MM.1S (cell line): ENCODE results near the gene BMERB1.
"Not testable (repeated sequence)": the region's sequence is repeated elsewhere in the genome, so short reads cannot be mapped to it uniquely, and the experiment has no call there.

Source experiments
- DNase-seq: peaks from one replicate; pipeline ENCODE4 v3.0.0-alpha.2; 2015
- H2AFZ ChIP-seq: fragments of 300-600 bp; sonication (generic); 2 replicates; pipeline ENCODE4 v1.6.0; 2016; ENCODE audit warnings: antibody characterized with exemption, low read length
- H3F3A ChIP-seq: fragments of 300-600 bp; sonication (generic); 2 replicates; pipeline ENCODE4 v1.6.1; 2016; ENCODE audit warnings: mild to moderate bottlenecking, antibody characterized with exemption, low read length, moderate library complexity, mixed read lengths; ENCODE audit not compliant: insufficient read depth
- H3K27ac ChIP-seq: fragments of 300-600 bp; sonication (generic); 2 replicates; pipeline ENCODE4 v1.5.1; 2016; ENCODE audit warnings: mild to moderate bottlenecking, low read length
- H3K27me3 ChIP-seq: fragments of 300-600 bp; sonication (generic); replicated peaks from 2 replicates; pipeline ENCODE4 v1.6.0; 2016; ENCODE audit warnings: low read length; ENCODE audit not compliant: insufficient read depth
- H3K36me3 ChIP-seq: fragments of 300-600 bp; sonication (generic); replicated peaks from 2 replicates; pipeline ENCODE4 v1.6.1; 2016; ENCODE audit warnings: mild to moderate bottlenecking, low read length, mixed read lengths; ENCODE audit not compliant: insufficient read depth
- H3K4me1 ChIP-seq: fragments of 300-600 bp; sonication (generic); 2 replicates; pipeline ENCODE4 v1.6.1; 2016; ENCODE audit warnings: low read length, mixed read lengths
- H3K4me2 ChIP-seq: fragments of 300-600 bp; sonication (generic); 2 replicates; pipeline ENCODE4 v1.6.0; 2016; ENCODE audit warnings: low read depth, low read length
- H3K4me3 ChIP-seq: fragments of 300-600 bp; sonication (generic); 2 replicates; pipeline ENCODE4 v1.5.1; 2016; ENCODE audit warnings: low read length, mixed read lengths
- H3K79me2 ChIP-seq: fragments of 300-600 bp; sonication (generic); 2 replicates; pipeline ENCODE4 v1.6.1; 2016; ENCODE audit warnings: mixed run types, low read length, mixed read lengths
- H3K9ac ChIP-seq: fragments of 300-600 bp; sonication (generic); 2 replicates; pipeline ENCODE4 v1.6.1; 2016; ENCODE audit warnings: low read length, mixed read lengths
- H3K9me2 ChIP-seq: fragments of 300-600 bp; sonication (generic); replicated peaks from 2 replicates; pipeline ENCODE4 v1.6.1; 2016; ENCODE audit warnings: mild to moderate bottlenecking, low read length, mixed read lengths; ENCODE audit not compliant: insufficient read depth
- H3K9me3 ChIP-seq: fragments of 300-600 bp; sonication (generic); replicated peaks from 2 replicates; pipeline ENCODE4 v1.6.1; 2016; ENCODE audit warnings: mild to moderate bottlenecking, low read length, mixed read lengths; ENCODE audit not compliant: insufficient read depth
- H4K20me1 ChIP-seq: fragments of 300-600 bp; sonication (generic); 2 replicates; pipeline ENCODE4 v1.6.1; 2016; ENCODE audit warnings: mild to moderate bottlenecking, low read length, moderate library complexity, mixed read lengths; ENCODE audit not compliant: insufficient read depth
- EZH2 ChIP-seq: fragments of 300-600 bp; sonication (generic); optimal IDR thresholded peaks from 2 replicates; pipeline ENCODE3; 2017; ENCODE audit warnings: low read depth, mild to moderate bottlenecking, antibody characterized with exemption, low read length, mixed read lengths
- EZH2phosphoT487 ChIP-seq: fragments of 300-600 bp; sonication (generic); IDR thresholded peaks from 2 replicates; pipeline ENCODE4 v1.6.1; 2018; ENCODE audit warnings: antibody characterized with exemption, low read length
- TF ChIP-seq, protein P1 (sequence below): fragments of 300-600 bp; sonication (generic); IDR thresholded peaks from 2 replicates; pipeline ENCODE4 v1.5.1; 2016; ENCODE audit warnings: antibody characterized with exemption, low read length, mixed read lengths

The BMERB1 gene

DNA sequence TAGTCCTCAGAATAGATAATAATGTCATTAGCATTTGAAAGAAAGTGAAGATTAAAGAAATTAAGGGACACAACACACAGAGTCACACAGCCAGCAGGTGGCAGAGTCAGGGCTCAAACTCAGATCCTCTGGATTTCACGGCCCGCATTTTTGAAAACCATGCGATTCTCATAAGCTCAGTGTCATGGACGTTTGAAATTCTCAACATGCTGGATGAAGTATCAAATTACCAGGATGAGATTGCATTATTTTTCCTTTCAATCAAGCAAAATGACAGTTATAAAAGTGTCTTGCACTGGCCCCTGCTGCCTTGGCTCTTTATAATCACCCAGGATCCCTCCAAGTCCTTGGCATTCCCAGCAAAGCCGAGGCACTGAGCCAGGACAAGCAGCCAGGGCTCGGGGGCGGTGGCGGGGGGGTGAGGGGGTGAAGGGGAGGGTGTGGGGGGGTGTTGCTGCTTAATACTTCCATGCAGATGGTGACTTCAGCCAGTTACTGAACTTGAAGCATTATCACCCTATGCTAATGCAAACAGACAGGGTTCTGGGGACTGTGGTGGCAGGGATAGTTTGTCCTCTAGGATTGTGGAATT lies 6.6 kb upstream of the BMERB1 start:
- no peak overlapping the region for H3K9ac ChIP-seq
- H3K9me3 ChIP-seq = no peaks in the 10 kb centered on the region
- no peak overlapping the region for H3K27ac ChIP-seq
- H3K4me2 ChIP-seq = no peak overlapping the region
- no peak for DNase-seq
- H3K9me2 ChIP-seq = no peaks in the 10 kb centered on the region
- TF ChIP-seq, protein P1, sequence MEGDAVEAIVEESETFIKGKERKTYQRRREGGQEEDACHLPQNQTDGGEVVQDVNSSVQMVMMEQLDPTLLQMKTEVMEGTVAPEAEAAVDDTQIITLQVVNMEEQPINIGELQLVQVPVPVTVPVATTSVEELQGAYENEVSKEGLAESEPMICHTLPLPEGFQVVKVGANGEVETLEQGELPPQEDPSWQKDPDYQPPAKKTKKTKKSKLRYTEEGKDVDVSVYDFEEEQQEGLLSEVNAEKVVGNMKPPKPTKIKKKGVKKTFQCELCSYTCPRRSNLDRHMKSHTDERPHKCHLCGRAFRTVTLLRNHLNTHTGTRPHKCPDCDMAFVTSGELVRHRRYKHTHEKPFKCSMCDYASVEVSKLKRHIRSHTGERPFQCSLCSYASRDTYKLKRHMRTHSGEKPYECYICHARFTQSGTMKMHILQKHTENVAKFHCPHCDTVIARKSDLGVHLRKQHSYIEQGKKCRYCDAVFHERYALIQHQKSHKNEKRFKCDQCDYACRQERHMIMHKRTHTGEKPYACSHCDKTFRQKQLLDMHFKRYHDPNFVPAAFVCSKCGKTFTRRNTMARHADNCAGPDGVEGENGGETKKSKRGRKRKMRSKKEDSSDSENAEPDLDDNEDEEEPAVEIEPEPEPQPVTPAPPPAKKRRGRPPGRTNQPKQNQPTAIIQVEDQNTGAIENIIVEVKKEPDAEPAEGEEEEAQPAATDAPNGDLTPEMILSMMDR = peak; percentile 22; the same call in 1 of the 2 replicates
- TF ChIP-seq EZH2phosphoT487 = no peak
- no peaks in the 10 kb centered on the region for H3K36me3 ChIP-seq
- H4K20me1 ChIP-seq = no peaks in the 10 kb centered on the region
- H3K27me3 ChIP-seq = no peaks in the 10 kb centered on the region
- H3K4me1 ChIP-seq = no peaks in the 10 kb centered on the region
- no peak overlapping the region for H2AFZ ChIP-seq
- H3F3A ChIP-seq = no peaks in the 10 kb centered on the region
- no peaks in the 10 kb centered on the region for H3K79me2 ChIP-seq
- no peak overlapping the region for H3K4me3 ChIP-seq

DNA sequence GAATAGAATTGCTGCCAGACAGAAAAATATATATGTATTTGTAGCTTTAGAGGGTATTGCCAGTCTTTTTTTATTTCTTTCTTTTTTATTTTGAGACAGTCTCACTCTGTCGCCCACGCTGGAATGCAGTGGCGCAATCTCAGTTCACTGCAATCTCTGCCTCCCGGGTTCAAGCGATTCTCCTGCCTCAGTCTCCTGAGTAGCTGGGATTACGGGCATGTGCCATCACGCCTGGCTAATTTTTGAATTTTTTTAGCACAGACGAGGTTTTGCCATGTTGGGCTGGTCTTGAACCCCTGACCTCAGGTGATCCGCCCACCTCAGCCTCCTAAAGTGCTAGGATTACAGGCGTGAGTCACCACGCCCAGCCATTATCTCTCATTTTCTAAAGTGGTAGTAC lies 3.5 kb upstream of the BMERB1 start:
- H3K4me3 ChIP-seq, H4K20me1 ChIP-seq, H3F3A ChIP-seq, H3K36me3 ChIP-seq, H3K27me3 ChIP-seq, H3K9me3 ChIP-seq, H3K27ac ChIP-seq, H2AFZ ChIP-seq, H3K9ac ChIP-seq, H3K79me2 ChIP-seq, H3K4me1 ChIP-seq, H3K9me2 ChIP-seq, H3K4me2 ChIP-seq, DNase-seq: not testable (repeated sequence)

DNA sequence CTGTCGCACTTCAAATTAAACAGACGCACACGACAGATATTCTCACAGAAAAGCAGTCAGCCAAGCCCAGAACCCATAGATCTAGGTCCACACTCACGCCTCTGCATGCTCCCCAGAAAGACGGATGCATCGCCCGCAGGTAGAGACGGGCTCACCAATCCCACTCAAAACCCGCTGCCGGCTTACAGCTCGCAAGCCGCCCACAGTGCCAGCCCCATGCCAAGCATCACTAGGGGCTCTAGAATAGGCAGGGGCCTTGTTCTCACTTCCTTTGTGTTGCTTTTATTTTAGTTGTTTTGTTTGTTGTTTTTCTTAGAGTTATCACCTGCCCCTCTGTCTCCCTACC lies 336 bp upstream of the BMERB1 start:
- no peaks in the 10 kb centered on the region for H4K20me1 ChIP-seq
- H3K9me2 ChIP-seq = no peaks in the 10 kb centered on the region
- H3K36me3 ChIP-seq = no peaks in the 10 kb centered on the region
- no peaks in the 10 kb centered on the region; the same call in 1 of the 2 replicates for H3K27me3 ChIP-seq
- no peaks in the 10 kb centered on the region for H3K79me2 ChIP-seq
- peaks cover 3% of the 10 kb centered on the region; the same call in 1 of the 2 replicates for H3K4me1 ChIP-seq
- DNase-seq = no peak
- peak overlapping the region; percentile 69 for H2AFZ ChIP-seq
- H3K4me2 ChIP-seq = peak overlapping the region; percentile 96; the same call in 1 of the 2 replicates
- TF ChIP-seq EZH2 = no peak
- no peak for TF ChIP-seq EZH2phosphoT487
- TF ChIP-seq, protein P1 = no peak
- no peak overlapping the region for H3K9ac ChIP-seq
- H3K27ac ChIP-seq = no peak overlapping the region
- H3K9me3 ChIP-seq = no peaks in the 10 kb centered on the region
- peak overlapping the region; percentile 67; the same call in 1 of the 2 replicates for H3K4me3 ChIP-seq
- H3F3A ChIP-seq = no peaks in the 10 kb centered on the region

DNA sequence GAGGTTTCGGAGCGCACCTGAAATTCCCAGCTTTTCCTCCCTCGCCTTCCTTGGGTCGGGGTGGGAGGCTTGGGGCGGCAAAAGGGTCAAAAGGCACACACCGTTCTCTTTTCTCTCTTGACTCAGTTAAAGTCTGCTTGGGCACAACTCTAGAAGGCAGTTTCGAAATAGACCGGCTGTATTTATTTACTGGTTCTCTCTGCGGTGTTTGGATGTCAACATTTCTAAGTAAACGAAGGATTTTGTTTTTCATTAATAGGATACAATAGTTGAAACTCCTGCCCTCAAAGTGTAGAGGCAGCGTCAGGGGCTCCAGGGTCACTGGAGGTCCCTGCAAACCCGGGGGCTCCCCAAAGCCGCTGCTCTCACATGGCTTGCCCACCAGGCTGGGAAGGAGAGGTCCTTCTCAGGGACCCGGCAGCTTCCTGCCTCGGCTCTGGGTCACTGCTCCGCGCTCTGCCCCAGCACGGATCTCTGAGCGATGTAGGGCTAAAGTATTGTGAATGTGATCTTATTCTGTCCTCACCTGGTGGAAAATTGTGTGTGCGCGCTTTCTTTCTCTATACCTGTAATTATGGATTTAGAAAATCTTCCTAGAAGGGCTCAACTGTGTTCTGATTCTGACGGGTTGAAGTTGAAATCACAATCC lies 952 bp downstream of the BMERB1 start:
- Histone ChIP-seq H3K4me3 (peak overlapping the region; percentile 67), H3K79me2 (no peaks in the 10 kb centered on the region), H3K27ac (no peak overlapping the region), H3K9me3 (no peaks in the 10 kb centered on the region), H3K9ac (no peak overlapping the region), H3F3A (no peaks in the 10 kb centered on the region), H3K36me3 (no peaks in the 10 kb centered on the region), H3K9me2 (no peaks in the 10 kb centered on the region), H3K27me3 (no peaks in the 10 kb centered on the region; the same call in 1 of the 2 replicates), H2AFZ (peak overlapping the region; percentile 69), H3K4me2 (peak overlapping the region; percentile 96), H4K20me1 (no peaks in the 10 kb centered on the region), H3K4me1 (peaks cover 3% of the 10 kb centered on the region; the same call in 1 of the 2 replicates)
- no peak for DNase-seq
- TF ChIP-seq, protein P1 = no peak
- TF ChIP-seq EZH2phosphoT487 (no peak), EZH2 (no peak)
